Body of pancreas (tissue), 4 donors: Measurements from ENCODE around the gene NACC1. TPM values are rescaled to one million over a fixed set of nuclear protein-coding genes. Genes with fewer than 3 reads are reported as not detected.

ENCODE experiments used
- ATAC-seq: fragments of 150-250 bp; one replicate; pipeline ENCODE4 v1.9.1; 2016
- DNase-seq, 4 donors: peaks; one replicate each; pipeline ENCODE4 v3.0.0-alpha.2; 2019
- H3K27ac ChIP-seq, 4 donors: fragments of 200-600 bp; sonication (generic); 1 replicate in 3 of 4; 2 replicates in 1 of 4; pipeline versions ENCODE4 v1.5.1 to v1.6.1; 2016 to 2019; ENCODE audit warnings: mild to moderate bottlenecking in 1 of 4, mixed read lengths in 1 of 4, moderate library complexity in 1 of 4
- H3K27me3 ChIP-seq, 2 donors: fragments of 200-600 bp; sonication (generic); one replicate each; pipeline ENCODE4 v1.6.0; 2016; ENCODE audit warnings: mild to moderate bottlenecking in 1 of 2
- H3K36me3 ChIP-seq, 2 donors: fragments of 200-600 bp; sonication (generic); replicated peaks in 1 of 2; 2 replicates each; pipeline ENCODE4 v1.5.1; 2016; ENCODE audit warnings: low read depth in 2 of 2; ENCODE audit not compliant: insufficient read depth in 1 of 2
- H3K4me1 ChIP-seq: fragments of 200-600 bp; sonication (generic); one replicate; pipeline ENCODE4 v1.6.0; 2016
- H3K4me3 ChIP-seq, 2 donors: fragments of 200-600 bp; sonication (generic); 1 replicate in 1 of 2; 2 replicates in 1 of 2; pipeline ENCODE4 v1.5.1; 2016 to 2019
- H3K9me3 ChIP-seq, 3 donors: fragments of 200-600 bp; sonication (generic); 1 replicate in 2 of 3; 2 replicates in 1 of 3; pipeline ENCODE4 v1.5.1; 2016
- CTCF ChIP-seq, 7 experiments: fragments of 450-650 bp in 4 of 7; fragments of 200-600 bp in 3 of 7; sonication (generic) in 3 of 7; IDR thresholded peaks; one replicate each; pipeline ENCODE4 v1.5.1; 2016 to 2019; ENCODE audit warnings: antibody characterized with exemption in 7 of 7
- POLR2A ChIP-seq, 3 donors: fragments of 450-650 bp; IDR thresholded peaks; one replicate each; pipeline ENCODE4 v1.6.1; 2016; ENCODE audit warnings: antibody characterized with exemption in 3 of 3, mild to moderate bottlenecking in 2 of 3
- WGBS, 2 donors: methylation state at CpG; one replicate each; pipeline ENCODE4 v1.1.5; 2017; 5-methylcytosine and 5-hydroxymethylcytosine counted together
- intact Hi-C: fragments of 100-400 bp; cut with DNase I; formaldehyde crosslinking; loops from one replicate; pipeline ENCODE4 v1.15.1; 2023
- total RNA-seq, 2 donors: library from RNA; depleted of rRNA; stranded (reverse); fragments of >200 nt; gene quantifications; one replicate each; pipeline ENCODE4 v1.1.0, GENCODE V29; 2016

Gene NACC1
- total RNA-seq, 2 donors from 2014 or later, result 6.0 to 15.5 TPM

GRCh38 chr19:13072188-13072908 is 45.7 kb upstream of the NACC1 start:
- H3K4me1 ChIP-seq, result peaks cover 33% of the 10 kb centered on the region

GRCh38 chr19:13073263-13073662 is 44.8 kb upstream of the NACC1 start:
- ATAC-seq (no peak), DNase-seq (no peak)
- Histone ChIP-seq H3K4me3 (no peak overlapping the region), H3K9me3 (no peaks in the 10 kb centered on the region), H3K4me1 (peaks cover 28% of the 10 kb centered on the region), H3K27ac (no peak overlapping the region), H3K27me3 (no peaks in the 10 kb centered on the region), H3K36me3 (peaks cover 0 to 2% of the 10 kb centered on the region in 2 donors)
- intact Hi-C loops, result no loop called here
- no peak for TF ChIP-seq POLR2A (IDR thresholded peaks at IDR 0.05)
- TF ChIP-seq CTCF (IDR thresholded peaks at IDR 0.05), result no peak
- 90 to 98% methylated on average over 5 of the region's 5 CpGs for WGBS, 2 donors

More at GRCh38 chr19:13072188-13072908, 45.7 kb upstream of the NACC1 start:
- H3K27ac ChIP-seq, result no peak overlapping the region
- no peak overlapping the region for H3K4me3 ChIP-seq
- intact Hi-C loops, result no loop called here
- ATAC-seq (no peak), DNase-seq (peak in 1 of 4 donors; percentile 42)
- no peaks in the 10 kb centered on the region for H3K9me3 ChIP-seq
- TF ChIP-seq CTCF (IDR thresholded peaks at IDR 0.05) (no peak), POLR2A (IDR thresholded peaks at IDR 0.05) (no peak)
- WGBS, 2 donors, result 60 to 73% methylated on average over 1 to 9 of the region's 9 CpGs
- H3K27me3 ChIP-seq, result no peaks in the 10 kb centered on the region
- H3K36me3 ChIP-seq, result peaks cover 0 to 2% of the 10 kb centered on the region in 2 donors

- intact Hi-C loops, result no loop called here
Observed at GRCh38 chr19:13074378-13074777, 43.7 kb upstream of the NACC1 start.

GRCh38 chr19:13076320-13076719 is 41.7 kb upstream of the NACC1 start:
- Histone ChIP-seq H3K36me3 (peaks cover 0 to 2% of the 10 kb centered on the region in 2 donors), H3K4me3 (no peak overlapping the region), H3K4me1 (peaks cover 3% of the 10 kb centered on the region), H3K9me3 (no peaks in the 10 kb centered on the region), H3K27me3 (no peaks in the 10 kb centered on the region), H3K27ac (no peak overlapping the region)
- ATAC-seq, result no peak
- intact Hi-C loops, result no loop called here
- TF ChIP-seq CTCF (IDR thresholded peaks at IDR 0.05), result no peak
- no peak for TF ChIP-seq POLR2A (IDR thresholded peaks at IDR 0.05)
- 89 to 93% methylated on average over 8 of the region's 8 CpGs for WGBS, 2 donors
- DNase-seq, result no peak

More at GRCh38 chr19:13074378-13074777, 43.7 kb upstream of the NACC1 start:
- no peaks in the 10 kb centered on the region for H3K9me3 ChIP-seq
- no peak overlapping the region for H3K4me3 ChIP-seq
- DNase-seq (no peak), ATAC-seq (no peak)
- H3K36me3 ChIP-seq, result peaks cover 0 to 2% of the 10 kb centered on the region in 2 donors
- H3K4me1 ChIP-seq, result peaks cover 17% of the 10 kb centered on the region
- WGBS, 2 donors, result 81 to 88% methylated on average over 3 to 4 of the region's 4 CpGs
- H3K27ac ChIP-seq, result no peak overlapping the region
- H3K27me3 ChIP-seq, result no peaks in the 10 kb centered on the region
- TF ChIP-seq POLR2A (IDR thresholded peaks at IDR 0.05) (no peak), CTCF (IDR thresholded peaks at IDR 0.05) (no peak)

- Histone ChIP-seq H3K4me3 (no peak overlapping the region), H3K27me3 (no peaks in the 10 kb centered on the region), H3K4me1 (no peaks in the 10 kb centered on the region), H3K36me3 (peaks cover 0 to 2% of the 10 kb centered on the region in 2 donors), H3K27ac (no peak overlapping the region), H3K9me3 (no peaks in the 10 kb centered on the region)
- no peak for ATAC-seq
- DNase-seq, result no peak
- WGBS, 2 donors, result 70 to 71% methylated on average over 3 to 6 of the region's 6 CpGs
- intact Hi-C loops, result no loop called here
- no peak for TF ChIP-seq CTCF (IDR thresholded peaks at IDR 0.05)
- TF ChIP-seq POLR2A (IDR thresholded peaks at IDR 0.05), result no peak
Observed at GRCh38 chr19:13076787-13077186, 41.3 kb upstream of the NACC1 start.
